GM12873 (cell line): ENCODE results near the gene ANKRD40CL.

ENCODE experiments used
- TF ChIP-seq, protein P1 (sequence below): IDR thresholded peaks from 2 replicates; pipeline ENCODE4 v1.5.1; 2012; ENCODE audit warnings: low read depth, mild to moderate bottlenecking, moderate library complexity, low read length, control low read depth; ENCODE audit not compliant: insufficient read depth; ENCODE audit errors: missing control alignments

The ANKRD40CL gene

DNA sequence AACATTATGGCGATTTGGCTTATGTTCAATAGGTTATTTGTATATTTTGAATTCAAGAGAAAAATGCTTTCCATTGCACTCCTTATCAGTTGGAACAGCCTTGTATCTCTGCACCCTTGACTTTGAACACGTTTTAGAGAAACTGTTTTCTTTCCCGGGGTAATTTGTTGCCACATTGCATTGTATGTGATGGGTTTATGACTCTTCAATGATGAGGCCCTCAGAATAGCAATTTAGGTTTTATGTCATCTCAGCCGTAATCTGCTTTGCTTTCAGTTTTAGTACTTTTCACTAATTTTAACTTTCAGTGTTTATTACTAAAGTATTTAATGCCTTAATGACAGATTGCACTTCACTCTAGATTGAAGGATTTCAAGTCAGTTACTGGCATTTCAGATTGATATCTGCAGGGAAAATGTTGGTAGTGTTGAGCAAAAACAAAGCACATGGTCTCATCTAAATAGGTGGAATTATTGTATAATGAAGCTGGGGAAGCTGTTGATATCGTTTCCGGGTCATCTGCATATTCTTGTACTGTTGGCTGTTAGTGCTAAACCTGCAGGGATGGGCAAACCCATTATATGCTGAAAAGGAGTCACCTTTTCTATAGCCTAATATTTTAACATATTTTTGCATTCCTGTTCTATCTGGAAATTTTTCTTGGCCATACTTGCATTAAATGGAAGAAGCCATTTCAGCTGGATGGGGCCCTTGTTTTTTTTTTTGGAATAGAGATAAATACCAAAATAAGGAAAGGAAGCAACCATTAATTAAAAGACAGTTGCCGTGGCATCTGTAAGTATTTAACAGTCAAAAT lies 45.9 kb downstream of the ANKRD40CL start:
- TF ChIP-seq, protein P1, sequence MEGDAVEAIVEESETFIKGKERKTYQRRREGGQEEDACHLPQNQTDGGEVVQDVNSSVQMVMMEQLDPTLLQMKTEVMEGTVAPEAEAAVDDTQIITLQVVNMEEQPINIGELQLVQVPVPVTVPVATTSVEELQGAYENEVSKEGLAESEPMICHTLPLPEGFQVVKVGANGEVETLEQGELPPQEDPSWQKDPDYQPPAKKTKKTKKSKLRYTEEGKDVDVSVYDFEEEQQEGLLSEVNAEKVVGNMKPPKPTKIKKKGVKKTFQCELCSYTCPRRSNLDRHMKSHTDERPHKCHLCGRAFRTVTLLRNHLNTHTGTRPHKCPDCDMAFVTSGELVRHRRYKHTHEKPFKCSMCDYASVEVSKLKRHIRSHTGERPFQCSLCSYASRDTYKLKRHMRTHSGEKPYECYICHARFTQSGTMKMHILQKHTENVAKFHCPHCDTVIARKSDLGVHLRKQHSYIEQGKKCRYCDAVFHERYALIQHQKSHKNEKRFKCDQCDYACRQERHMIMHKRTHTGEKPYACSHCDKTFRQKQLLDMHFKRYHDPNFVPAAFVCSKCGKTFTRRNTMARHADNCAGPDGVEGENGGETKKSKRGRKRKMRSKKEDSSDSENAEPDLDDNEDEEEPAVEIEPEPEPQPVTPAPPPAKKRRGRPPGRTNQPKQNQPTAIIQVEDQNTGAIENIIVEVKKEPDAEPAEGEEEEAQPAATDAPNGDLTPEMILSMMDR, result no peak

DNA sequence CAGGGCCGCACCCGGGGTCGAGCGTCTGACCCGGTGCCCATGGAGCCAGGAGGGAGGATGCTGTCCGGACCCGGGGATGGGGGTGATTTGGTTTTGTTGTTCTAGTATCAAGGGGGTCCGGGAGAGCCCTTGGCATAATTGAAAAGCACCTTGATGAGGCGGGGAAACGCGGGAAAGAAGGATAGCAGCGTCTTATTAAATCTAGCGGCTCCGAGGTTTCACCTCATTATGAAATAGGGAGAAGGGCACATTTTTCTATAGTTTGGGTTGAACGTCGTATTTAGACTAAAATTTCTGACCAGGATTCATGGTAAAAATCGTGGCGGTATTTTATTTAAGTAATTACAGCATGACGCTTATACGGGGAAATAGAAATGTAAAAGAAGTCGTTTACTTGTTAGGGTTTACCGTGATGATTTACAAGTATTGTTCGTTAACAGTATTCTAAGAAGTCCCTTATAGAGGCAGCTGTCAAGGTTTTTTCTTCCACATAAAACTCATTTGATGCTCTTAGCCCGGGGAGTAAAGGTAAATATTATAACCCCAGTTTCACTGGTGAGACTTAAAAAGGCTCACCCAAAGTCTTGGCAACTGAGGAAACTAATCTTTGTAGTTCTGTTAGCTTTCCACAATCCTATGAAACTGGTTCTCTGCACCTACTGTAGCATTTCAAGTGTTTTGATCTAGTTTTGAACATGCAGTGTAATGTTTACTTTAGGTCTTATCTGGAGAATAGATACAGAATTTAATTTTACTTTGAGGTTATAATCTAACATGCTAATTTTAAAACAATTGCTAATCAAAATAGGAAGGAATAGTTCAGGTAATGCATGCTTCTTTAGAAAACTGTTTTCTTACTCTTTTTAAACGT lies 47.2 kb downstream of the ANKRD40CL start:
- TF ChIP-seq, protein P1, result no peak

DNA sequence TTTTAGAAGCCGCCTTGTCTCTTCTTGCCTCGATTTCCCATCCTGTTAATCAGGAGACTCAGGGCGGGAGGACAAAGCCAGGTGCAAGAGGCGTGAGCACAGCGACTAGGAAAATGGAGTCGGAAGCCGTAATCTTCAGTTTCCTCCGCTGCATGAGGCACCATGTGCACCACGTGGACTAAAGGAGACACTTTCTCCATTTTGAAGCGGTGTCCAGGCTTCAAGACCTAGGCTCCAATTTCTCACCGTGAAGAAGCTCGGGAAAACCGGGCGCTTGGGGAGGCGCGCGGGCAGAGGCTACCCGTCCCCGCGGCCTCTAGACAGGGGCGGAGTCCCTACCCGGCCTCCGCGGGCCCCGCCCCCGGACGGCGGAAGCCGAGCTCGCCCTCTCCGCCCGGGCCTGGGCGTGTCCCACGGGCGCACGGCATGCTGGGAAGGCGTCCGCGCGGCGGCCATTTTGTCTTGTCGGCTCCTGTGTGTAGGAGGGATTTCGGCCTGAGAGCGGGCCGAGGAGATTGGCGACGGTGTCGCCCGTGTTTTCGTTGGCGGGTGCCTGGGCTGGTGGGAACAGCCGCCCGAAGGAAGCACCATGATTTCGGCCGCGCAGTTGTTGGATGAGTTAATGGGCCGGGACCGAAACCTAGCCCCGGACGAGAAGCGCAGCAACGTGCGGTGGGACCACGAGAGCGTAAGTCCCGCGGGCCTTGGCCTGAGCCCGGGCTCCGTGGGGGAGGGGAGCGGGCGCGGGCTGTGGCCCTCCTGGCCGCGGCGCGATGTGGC lies 48.0 kb downstream of the ANKRD40CL start, which contains the start of gene LUC7L3:
Gene LUC7L3, plus strand, starts transcription at position 460 of the 780 bp plus-strand sequence. Its CDS starts 130 bp downstream, at position 590.
- TF ChIP-seq, protein P1, result no peak

DNA sequence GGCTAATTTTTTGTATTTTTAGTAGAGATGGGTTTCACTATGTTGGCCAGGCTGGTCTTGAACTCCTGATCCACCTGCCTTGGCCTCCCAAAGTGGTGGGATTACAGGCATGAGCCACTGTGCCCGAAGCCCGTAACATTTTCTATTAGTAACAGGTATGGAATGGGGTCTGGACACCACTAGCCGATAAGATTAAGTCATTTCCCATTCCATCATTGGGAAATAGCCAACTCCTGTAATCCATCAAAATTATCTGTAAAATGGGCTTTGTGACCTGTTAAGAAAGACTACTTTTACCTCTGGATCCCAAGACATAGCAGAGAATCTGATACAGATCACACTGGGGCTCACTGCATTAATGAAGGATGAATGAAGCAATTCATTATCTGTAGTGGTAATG lies 51.8 kb downstream of the ANKRD40CL start:
- TF ChIP-seq, protein P1, result no peak

DNA sequence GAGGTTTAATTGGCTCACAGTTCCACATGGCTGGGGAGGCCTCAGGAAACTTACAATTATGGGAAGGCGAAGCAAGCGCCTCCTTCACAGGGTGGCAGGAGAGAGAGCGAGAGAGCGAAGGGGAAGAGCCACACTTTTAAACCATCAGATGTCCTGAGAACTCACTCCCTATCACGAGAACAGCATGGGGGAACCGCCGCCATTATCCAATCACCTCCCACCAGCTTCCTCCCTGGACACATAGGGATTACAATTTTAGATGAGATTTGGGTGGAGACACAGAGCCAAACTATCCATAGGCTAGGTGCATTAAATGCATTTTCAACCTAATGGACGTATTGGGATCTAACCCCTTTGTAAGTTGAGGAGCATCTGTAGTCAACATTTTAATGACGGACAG lies 54.7 kb downstream of the ANKRD40CL start:
- TF ChIP-seq, protein P1, result no peak
